CD4-positive, alpha-beta T cell treated with Interleukin-15 for 4 hours (primary cell): Measurements from ENCODE around the gene VARS1.
"Not testable (repeated sequence)": the region's sequence is repeated elsewhere in the genome, so short reads cannot be mapped to it uniquely, and the experiment has no call there.

ENCODE experiments used
- DNase-seq: peaks from one replicate; pipeline ENCODE4 v3.0.0-alpha.2; 2020; ENCODE audit warnings: low spot score

Gene VARS1

GRCh38 chr6:31795616-31796298 lies at the start of gene VARS1:
Gene VARS1 (minus strand): TSS chr6:31795752. CDS start chr6:31795217, 535 bp downstream.
- peak; percentile 87 for DNase-seq

- no peak for DNase-seq
Measured at GRCh38 chr6:31844507-31844906, 49.0 kb upstream of the VARS1 start.

- DNase-seq: no peak
Measured at GRCh38 chr6:31842053-31842452, 46.5 kb upstream of the VARS1 start.

- not testable (repeated sequence) for DNase-seq
Measured at GRCh38 chr6:31839779-31840126, 44.2 kb upstream of the VARS1 start.

- DNase-seq: no peak
Measured at GRCh38 chr6:31838968-31839367, 43.4 kb upstream of the VARS1 start.

GRCh38 chr6:31838114-31838553 lies 42.6 kb upstream of the VARS1 start:
- DNase-seq: not testable (repeated sequence)

GRCh38 chr6:31837369-31838113 lies 42.0 kb upstream of the VARS1 start:
- no peak for DNase-seq

GRCh38 chr6:31836474-31837368 lies 41.2 kb upstream of the VARS1 start:
- no peak for DNase-seq

- DNase-seq: no peak
Measured at GRCh38 chr6:31836047-31836473, 40.5 kb upstream of the VARS1 start.

GRCh38 chr6:31834367-31835250 lies 39.1 kb upstream of the VARS1 start:
- peak; percentile 78 for DNase-seq

- DNase-seq: no peak
Measured at GRCh38 chr6:31831350-31832215, 36.0 kb upstream of the VARS1 start.

GRCh38 chr6:31830886-31831335 lies 35.4 kb upstream of the VARS1 start:
- no peak for DNase-seq

- DNase-seq: peak; percentile 46
Measured at GRCh38 chr6:31829633-31830283, 34.2 kb upstream of the VARS1 start.

GRCh38 chr6:31827286-31828079 lies 31.9 kb upstream of the VARS1 start, which contains the start of gene HSPA1B:
Gene HSPA1B (plus strand): TSS chr6:31827738. CDS start chr6:31827951, 213 bp downstream.
- DNase-seq: peak; percentile 93

GRCh38 chr6:31826793-31827285 lies 31.3 kb upstream of the VARS1 start:
- DNase-seq: no peak

- no peak for DNase-seq
Measured at GRCh38 chr6:31825553-31825952, 30.0 kb upstream of the VARS1 start.

- DNase-seq: not testable (repeated sequence)
Measured at GRCh38 chr6:31823592-31824196, 28.1 kb upstream of the VARS1 start.
